SK-N-MC (cell line): Measurements from ENCODE around the gene TLCD2.

Experiments used
- DNase-seq: peaks from one replicate; pipeline ENCODE4 v3.0.0-alpha.2; 2011; ENCODE audit warnings: low read depth, low spot score
- H3K27ac ChIP-seq: fragments of 200-600 bp; sonication (generic); 2 replicates; pipeline ENCODE4 v1.5.1; 2016; ENCODE audit warnings: mixed run types
- H3K36me3 ChIP-seq: fragments of 200-600 bp; sonication (generic); 2 replicates; pipeline ENCODE4 v1.6.1; 2017; ENCODE audit warnings: antibody characterized with exemption, low read length, mixed read lengths; ENCODE audit not compliant: insufficient read depth
- H3K4me3 ChIP-seq: fragments of 200-600 bp; sonication (generic); 2 replicates; pipeline ENCODE4 v1.5.1; 2016
- H3K9ac ChIP-seq: fragments of 200-600 bp; sonication (generic); 2 replicates; pipeline ENCODE4 v1.8.0; 2017; ENCODE audit warnings: mixed run types, mixed read lengths; ENCODE audit not compliant: insufficient read length
- H3K9me3 ChIP-seq: fragments of 200-600 bp; sonication (generic); 2 replicates; pipeline ENCODE4 v1.6.1; 2017; ENCODE audit warnings: low read depth, mild to moderate bottlenecking, antibody characterized with exemption, low read length, moderate library complexity, mixed read lengths
- EZH2 ChIP-seq: fragments of 200-600 bp; sonication (generic); IDR thresholded peaks from one replicate; pipeline ENCODE4 v1.6.1; 2017; ENCODE audit warnings: antibody characterized with exemption
- FOXP2 ChIP-seq: optimal IDR thresholded peaks from 2 replicates; pipeline ENCODE3; 2011; ENCODE audit warnings: mild to moderate bottlenecking, moderate library complexity; ENCODE audit not compliant: insufficient read depth; ENCODE audit errors: extremely low read length, control extremely low read depth
- POLR2AphosphoS5 ChIP-seq: IDR thresholded peaks from 2 replicates; pipeline ENCODE4 v1.6.1; 2012; ENCODE audit warnings: mild to moderate bottlenecking, low read depth, low read length, borderline replicate concordance

TLCD2 gene

GRCh38 chr17:1714980-1715802 lies 5.0 kb upstream of the TLCD2 start:
- H3K27ac ChIP-seq, result peak overlapping the region; percentile 71
- no peak for DNase-seq
- TF ChIP-seq FOXP2 (no peak), EZH2 (no peak), POLR2AphosphoS5 (no peak)

GRCh38 chr17:1714427-1714979 lies 4.3 kb upstream of the TLCD2 start:
- no peaks in the 10 kb centered on the region for H3K36me3 ChIP-seq
- peak overlapping the region; percentile 97 for H3K27ac ChIP-seq
- no peaks in the 10 kb centered on the region for H3K9me3 ChIP-seq
- TF ChIP-seq POLR2AphosphoS5, result no peak
- no peak for TF ChIP-seq FOXP2
- TF ChIP-seq EZH2, result no peak
- peak overlapping the region; percentile 93 for H3K4me3 ChIP-seq
- no peak for DNase-seq
- peak overlapping the region; percentile 82 for H3K9ac ChIP-seq

More at GRCh38 chr17:1714980-1715802, 5.0 kb upstream of the TLCD2 start:
- H3K9me3 ChIP-seq, result no peaks in the 10 kb centered on the region
- H3K9ac ChIP-seq, result peak overlapping the region; percentile 63
- peak overlapping the region; percentile 93 for H3K4me3 ChIP-seq
- H3K36me3 ChIP-seq, result no peaks in the 10 kb centered on the region

- H3K27ac ChIP-seq, result peak overlapping the region; percentile 97
- TF ChIP-seq POLR2AphosphoS5, result no peak
- TF ChIP-seq FOXP2, result no peak
- TF ChIP-seq EZH2, result no peak
- H3K9me3 ChIP-seq, result no peaks in the 10 kb centered on the region
- no peaks in the 10 kb centered on the region for H3K36me3 ChIP-seq
- peak overlapping the region; percentile 82 for H3K9ac ChIP-seq
- no peak for DNase-seq
- peak overlapping the region; percentile 93 for H3K4me3 ChIP-seq
These were observed 3.8 kb upstream of the TLCD2 start for GRCh38 chr17:1713878-1714426.

GRCh38 chr17:1713160-1713877 lies 3.1 kb upstream of the TLCD2 start:
- no peak for DNase-seq
- H3K27ac ChIP-seq, result peak overlapping the region; percentile 97
- H3K36me3 ChIP-seq, result no peaks in the 10 kb centered on the region
- no peak for TF ChIP-seq POLR2AphosphoS5
- no peak for TF ChIP-seq EZH2
- no peak overlapping the region for H3K9ac ChIP-seq
- H3K9me3 ChIP-seq, result no peaks in the 10 kb centered on the region
- peak overlapping the region; percentile 93; the same call in 1 of the 2 replicates for H3K4me3 ChIP-seq

- no peak for TF ChIP-seq FOXP2
- no peak for TF ChIP-seq POLR2AphosphoS5
- TF ChIP-seq EZH2, result no peak
- no peaks in the 10 kb centered on the region for H3K9me3 ChIP-seq
- no peaks in the 10 kb centered on the region for H3K36me3 ChIP-seq
- DNase-seq, result no peak
- peak overlapping the region; percentile 97 for H3K27ac ChIP-seq
- no peak overlapping the region for H3K9ac ChIP-seq
- no peak overlapping the region for H3K4me3 ChIP-seq
These were observed 2.1 kb upstream of the TLCD2 start for GRCh38 chr17:1712271-1712670.

GRCh38 chr17:1711804-1712203 lies 1.6 kb upstream of the TLCD2 start:
- no peaks in the 10 kb centered on the region for H3K9me3 ChIP-seq
- no peak for TF ChIP-seq EZH2
- no peak for TF ChIP-seq FOXP2
- TF ChIP-seq POLR2AphosphoS5, result no peak
- H3K9ac ChIP-seq, result no peak overlapping the region
- H3K4me3 ChIP-seq, result no peak overlapping the region
- DNase-seq, result no peak
- H3K27ac ChIP-seq, result peak overlapping the region; percentile 76
- H3K36me3 ChIP-seq, result no peaks in the 10 kb centered on the region

GRCh38 chr17:1710807-1711553 lies 803 bp upstream of the TLCD2 start:
- TF ChIP-seq EZH2, result no peak
- TF ChIP-seq FOXP2, result no peak
- no peak for TF ChIP-seq POLR2AphosphoS5
- H3K9ac ChIP-seq, result peak overlapping the region; percentile 82
- peak overlapping the region; percentile 76 for H3K27ac ChIP-seq
- H3K4me3 ChIP-seq, result peak overlapping the region; percentile 90
- no peak for DNase-seq
- no peaks in the 10 kb centered on the region for H3K9me3 ChIP-seq
- H3K36me3 ChIP-seq, result no peaks in the 10 kb centered on the region
